Neuronal stem cell (in vitro differentiated cells): ENCODE data around the gene DTX3L.
A peak's percentile ranks its signal among the peaks of the same experiment; 100 is the strongest.

ENCODE experiments used
- DNase-seq: peaks from one replicate; pipeline ENCODE4 v3.0.0-alpha.2; 2013; ENCODE audit warnings: low spot score
- H2AFZ ChIP-seq: one replicate; pipeline ENCODE4 v1.6.1; 2013; ENCODE audit warnings: mild to moderate bottlenecking, low read length, inconsistent platforms
- H2AK5ac ChIP-seq: 2 replicates; pipeline ENCODE4 v1.6.1; 2013; ENCODE audit warnings: low read depth, mild to moderate bottlenecking, inconsistent platforms, low read length, moderate library complexity, mixed read lengths
- H2BK120ac ChIP-seq: 2 replicates; pipeline ENCODE4 v1.6.1; 2013; ENCODE audit warnings: low read depth, mild to moderate bottlenecking, inconsistent platforms, low read length, moderate library complexity, mixed read lengths
- H2BK12ac ChIP-seq: one replicate; pipeline ENCODE4 v1.6.1; 2013; ENCODE audit warnings: low read length, inconsistent platforms
- H2BK15ac ChIP-seq: 2 replicates; pipeline ENCODE4 v1.6.1; 2013; ENCODE audit warnings: mild to moderate bottlenecking, low read length, inconsistent platforms, mixed read lengths
- H2BK5ac ChIP-seq: one replicate; pipeline ENCODE4 v1.6.1; 2013; ENCODE audit warnings: inconsistent platforms, mild to moderate bottlenecking, low read length, moderate library complexity
- H3K14ac ChIP-seq: one replicate; pipeline ENCODE4 v1.6.1; 2013; ENCODE audit warnings: low read length, inconsistent platforms
- H3K18ac ChIP-seq: 2 replicates; pipeline ENCODE4 v1.6.1; 2013; ENCODE audit warnings: low read length, inconsistent platforms
- H3K23ac ChIP-seq: 2 replicates; pipeline ENCODE4 v1.6.1; 2013; ENCODE audit warnings: low read depth, mild to moderate bottlenecking, mixed read lengths, low read length, inconsistent platforms; ENCODE audit not compliant: poor library complexity
- H3K27ac ChIP-seq: replicated peaks from 3 replicates; pipeline ENCODE4 v1.5.1; 2013; ENCODE audit warnings: low read length, inconsistent platforms
- H3K27me3 ChIP-seq, 3 experiments: 2 replicates each; pipeline ENCODE4 v1.6.1; 2013; ENCODE audit warnings: low read length in 3 of 3, mild to moderate bottlenecking in 2 of 3, inconsistent platforms in 1 of 3, low read depth in 1 of 3, mixed read lengths in 1 of 3, moderate library complexity in 1 of 3; ENCODE audit not compliant: control insufficient read depth in 3 of 3, insufficient read depth in 3 of 3
- H3K36me3 ChIP-seq, 2 donors: replicated peaks in 1 of 2; 2 replicates each; pipeline ENCODE4 v1.6.1; 2013; ENCODE audit warnings: low read length in 2 of 2; ENCODE audit not compliant: control insufficient read depth in 2 of 2, insufficient read depth in 2 of 2
- H3K4ac ChIP-seq: 2 replicates; pipeline ENCODE4 v1.6.1; 2013; ENCODE audit warnings: inconsistent platforms, mild to moderate bottlenecking, low read length, moderate library complexity
- H3K4me1 ChIP-seq, 2 donors: 1 replicate in 1 of 2; 2 replicates in 1 of 2; pipeline ENCODE4 v1.6.1; 2013; ENCODE audit warnings: low read length in 2 of 2, low read depth in 1 of 2; ENCODE audit not compliant: control insufficient read depth in 2 of 2, insufficient read depth in 1 of 2
- H3K4me2 ChIP-seq: one replicate; pipeline ENCODE4 v1.6.1; 2013; ENCODE audit warnings: mild to moderate bottlenecking, low read length, inconsistent platforms; ENCODE audit not compliant: insufficient read depth, poor library complexity, severe bottlenecking
- H3K4me3 ChIP-seq, 2 donors: 2 replicates each; pipeline ENCODE4 v1.5.1; 2013; ENCODE audit warnings: low read length in 2 of 2, mild to moderate bottlenecking in 2 of 2, inconsistent platforms in 1 of 2, moderate library complexity in 1 of 2
- H3K79me1 ChIP-seq: one replicate; pipeline ENCODE4 v1.6.1; 2013; ENCODE audit warnings: low read depth, mild to moderate bottlenecking, inconsistent platforms, low read length, moderate library complexity
- H3K9ac ChIP-seq: one replicate; pipeline ENCODE4 v1.6.1; 2013; ENCODE audit warnings: mild to moderate bottlenecking, low read depth, low read length, inconsistent platforms; ENCODE audit not compliant: poor library complexity
- H3K9me3 ChIP-seq, 2 donors: replicated peaks in 1 of 2; 2 replicates each; pipeline versions ENCODE3 to v1.6.1; 2013; ENCODE audit warnings: low read length in 2 of 2, mild to moderate bottlenecking in 2 of 2, inconsistent platforms in 1 of 2, low read depth in 1 of 2, mixed read lengths in 1 of 2, moderate library complexity in 1 of 2; ENCODE audit not compliant: control insufficient read depth in 2 of 2, insufficient read depth in 1 of 2
- H4K8ac ChIP-seq: one replicate; pipeline ENCODE4 v1.6.1; 2013; ENCODE audit warnings: low read depth, mild to moderate bottlenecking, inconsistent platforms, low read length, moderate library complexity
- H4K91ac ChIP-seq: one replicate; pipeline ENCODE4 v1.6.1; 2013; ENCODE audit warnings: low read length, low read depth, mild to moderate bottlenecking, inconsistent platforms; ENCODE audit not compliant: poor library complexity
- WGBS, 2 donors: extraction: QIAGEN DNeasy Blood & Tissue Kit; methylation state at CpG; one replicate each; pipeline ENCODE4 v1.1.7; 2013; ENCODE audit warnings: missing lambda C conversion rate in 2 of 2, mixed read lengths in 1 of 2; ENCODE audit not compliant: insufficient read length in 2 of 2, insufficient replicate concordance in 1 of 2; ENCODE audit errors: extremely low coverage in 2 of 2; 5-methylcytosine and 5-hydroxymethylcytosine counted together

The DTX3L gene

GRCh38 chr3:122559906-122560305, 4.2 kb upstream of the DTX3L start:
- no peak overlapping the region for H3K4me3 ChIP-seq
- no peak overlapping the region for H3K4me2 ChIP-seq
- no peak overlapping the region for H4K91ac ChIP-seq
- no peak overlapping the region for H3K27ac ChIP-seq
- H3K4ac ChIP-seq: no peak overlapping the region
- H3K4me1 ChIP-seq: peaks cover 1 to 4% of the 10 kb centered on the region in 2 donors
- H3K27me3 ChIP-seq: no peaks in the 10 kb centered on the region
- no peak overlapping the region for H2BK5ac ChIP-seq
- no peak overlapping the region for H2BK12ac ChIP-seq
- H2AK5ac ChIP-seq: no peak overlapping the region
- no peaks in the 10 kb centered on the region for H3K79me1 ChIP-seq
- H3K9ac ChIP-seq: no peak overlapping the region
- H2BK120ac ChIP-seq: no peak overlapping the region
- no peak overlapping the region for H3K23ac ChIP-seq
- peaks cover 0 to 32% of the 10 kb centered on the region in 2 donors for H3K36me3 ChIP-seq
- no peak overlapping the region for H3K14ac ChIP-seq
- H3K9me3 ChIP-seq: no peaks in the 10 kb centered on the region
- H3K18ac ChIP-seq: no peak overlapping the region
- no peak for DNase-seq
- no peak overlapping the region for H2BK15ac ChIP-seq
- H4K8ac ChIP-seq: no peak overlapping the region
- no peak overlapping the region for H2AFZ ChIP-seq
- no CpG with 5 or more reads among the region's 3 CpGs for WGBS, 2 donors

GRCh38 chr3:122560680-122561079, 3.5 kb upstream of the DTX3L start:
- no peak overlapping the region for H4K91ac ChIP-seq
- no peak overlapping the region for H4K8ac ChIP-seq
- no peak overlapping the region for H3K4me3 ChIP-seq
- H3K9me3 ChIP-seq: no peaks in the 10 kb centered on the region
- no peak overlapping the region for H2BK15ac ChIP-seq
- H3K4ac ChIP-seq: no peak overlapping the region
- no peaks in the 10 kb centered on the region for H3K27me3 ChIP-seq
- H3K18ac ChIP-seq: no peak overlapping the region
- WGBS, 2 donors: no CpG with 5 or more reads among the region's 1 CpG
- no peak overlapping the region for H2BK5ac ChIP-seq
- peaks cover 0 to 26% of the 10 kb centered on the region in 2 donors for H3K36me3 ChIP-seq
- no peak overlapping the region for H2AFZ ChIP-seq
- no peak overlapping the region for H2BK120ac ChIP-seq
- H3K14ac ChIP-seq: no peak overlapping the region
- H2AK5ac ChIP-seq: no peak overlapping the region
- no peak overlapping the region for H2BK12ac ChIP-seq
- peaks cover 1 to 4% of the 10 kb centered on the region in 2 donors for H3K4me1 ChIP-seq
- H3K23ac ChIP-seq: no peak overlapping the region
- no peak overlapping the region for H3K4me2 ChIP-seq
- no peak overlapping the region for H3K27ac ChIP-seq
- no peak for DNase-seq
- no peak overlapping the region for H3K9ac ChIP-seq
- no peaks in the 10 kb centered on the region for H3K79me1 ChIP-seq

GRCh38 chr3:122562923-122563716, 1.0 kb upstream of the DTX3L start:
- Histone ChIP-seq H2AK5ac (no peak overlapping the region), H2AFZ (peak overlapping the region; percentile 100), H2BK120ac (no peak overlapping the region), H3K27ac (no peak overlapping the region), H2BK15ac (no peak overlapping the region), H4K8ac (no peak overlapping the region), H4K91ac (no peak overlapping the region), H3K4ac (no peak overlapping the region), H2BK12ac (no peak overlapping the region), H3K4me3 (peak overlapping the region in 1 of 2 donors; percentile 79), H3K27me3 (no peaks in the 10 kb centered on the region), H3K4me2 (no peak overlapping the region), H3K36me3 (peaks cover 0 to 36% of the 10 kb centered on the region in 2 donors), H3K18ac (no peak overlapping the region), H3K23ac (no peak overlapping the region), H3K9ac (no peak overlapping the region), H3K4me1 (peaks cover 1 to 4% of the 10 kb centered on the region in 2 donors), H3K79me1 (no peaks in the 10 kb centered on the region), H3K9me3 (no peaks in the 10 kb centered on the region), H2BK5ac (no peak overlapping the region), H3K14ac (no peak overlapping the region)
- DNase-seq: no peak
- WGBS, 2 donors: no CpG with 5 or more reads among the region's 5 CpGs

DNA sequence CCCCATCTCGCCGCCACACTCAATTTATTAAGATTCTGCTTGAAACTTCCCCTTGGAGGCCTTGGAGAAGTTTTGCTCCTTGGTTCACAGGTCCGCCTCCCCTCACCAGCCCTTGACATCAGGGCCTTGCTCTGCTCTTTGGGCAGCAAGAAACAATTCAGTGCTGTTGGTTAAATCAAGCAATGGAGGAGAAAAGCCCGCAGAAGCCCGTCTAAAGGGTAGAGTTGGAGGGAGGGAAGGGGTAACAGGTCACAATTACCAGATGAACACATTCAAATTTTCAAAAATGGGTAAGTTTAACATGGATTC, 467 bp upstream of the DTX3L start:
- Histone ChIP-seq H3K27ac (no peak overlapping the region), H3K9me3 (no peaks in the 10 kb centered on the region), H4K8ac (no peak overlapping the region), H3K4me2 (no peak overlapping the region), H3K18ac (no peak overlapping the region), H2BK120ac (no peak overlapping the region), H2BK5ac (no peak overlapping the region), H3K9ac (no peak overlapping the region), H2AK5ac (no peak overlapping the region), H2BK15ac (no peak overlapping the region), H3K4me1 (peaks cover 1 to 4% of the 10 kb centered on the region in 2 donors), H3K36me3 (peaks cover 0 to 37% of the 10 kb centered on the region in 2 donors), H3K27me3 (no peaks in the 10 kb centered on the region), H3K23ac (no peak overlapping the region), H3K14ac (no peak overlapping the region), H3K79me1 (no peaks in the 10 kb centered on the region), H2BK12ac (no peak overlapping the region), H2AFZ (peak overlapping the region; percentile 100), H3K4me3 (peak overlapping the region in 1 of 2 donors; percentile 79), H4K91ac (no peak overlapping the region), H3K4ac (no peak overlapping the region)
- DNase-seq: no peak
- WGBS, 2 donors: no CpG with 5 or more reads among the region's 5 CpGs
